ENCODE measurements around the gene CTXN2. TPM values are rescaled to one million over a fixed set of nuclear protein-coding genes. Genes with fewer than 3 reads are reported as not detected.

Gene CTXN2
- not detected for polyA plus RNA-seq

DNA sequence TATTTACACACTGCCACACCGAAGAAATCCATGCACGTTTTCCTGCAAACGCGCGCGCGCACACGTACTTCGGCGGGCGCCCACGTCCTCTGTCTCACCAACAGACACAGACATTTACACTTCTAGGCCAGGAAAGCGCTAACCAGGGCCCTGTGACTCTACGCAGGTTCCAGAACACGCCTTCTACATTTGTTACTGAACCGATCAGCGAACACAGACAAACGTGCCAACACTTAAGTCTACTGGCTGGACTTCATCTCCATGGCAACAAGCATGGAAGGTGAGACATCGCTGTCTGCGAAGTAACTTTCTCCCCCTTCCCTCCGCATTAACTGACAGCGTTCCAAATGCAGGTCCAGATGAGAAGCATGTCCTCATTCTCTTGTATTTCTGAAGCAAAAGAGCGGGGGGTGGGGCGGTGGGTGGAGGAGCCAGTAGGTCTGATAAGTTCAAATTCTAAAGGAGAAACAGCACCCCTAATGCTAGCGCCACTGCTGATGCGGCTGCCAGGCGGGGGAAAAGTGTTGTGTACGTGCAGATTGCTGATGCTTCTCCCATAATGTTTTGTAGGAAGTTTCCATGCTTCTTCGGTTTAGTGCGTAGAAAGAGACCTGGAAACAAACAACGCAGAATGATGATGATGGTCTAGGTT lies at the start of gene CTXN2:
TSS of gene CTXN2 (plus strand) at position 92 of the 652 bp plus-strand sequence. CDS start 9,636 bp downstream, outside the sequence.
- Histone ChIP-seq H3K27ac (ENCODE audit: low read depth in 2 of 2, low read length in 1 of 2) (no peak within 1 kb of the TSS), H3K27me3 (ENCODE audit: control insufficient read depth in 1 of 2, insufficient read depth in 2 of 2, low read length in 2 of 2) (no peaks in the 10 kb centered on the region), H3K36me3 (ENCODE audit: control insufficient read depth in 2 of 2, insufficient read depth in 2 of 2, low read length in 1 of 2) (no peaks in the 10 kb centered on the region), H3K9me3 (ENCODE audit: control insufficient read depth in 2 of 2, insufficient read depth in 1 of 2, low read depth in 1 of 2, low read length in 1 of 2) (no peaks in the 10 kb centered on the region), H3K4me3 (ENCODE audit: low read depth in 1 of 2, low read length in 2 of 2) (no peak within 1 kb of the TSS), H3K4me1 (ENCODE audit: control insufficient read depth in 2 of 2, insufficient read depth in 2 of 2, low read length in 1 of 2) (no peaks in the 10 kb centered on the region)
- WGBS, 2 donors: 10 to 16% methylated on average over 31 of the region's 31 CpGs

DNA sequence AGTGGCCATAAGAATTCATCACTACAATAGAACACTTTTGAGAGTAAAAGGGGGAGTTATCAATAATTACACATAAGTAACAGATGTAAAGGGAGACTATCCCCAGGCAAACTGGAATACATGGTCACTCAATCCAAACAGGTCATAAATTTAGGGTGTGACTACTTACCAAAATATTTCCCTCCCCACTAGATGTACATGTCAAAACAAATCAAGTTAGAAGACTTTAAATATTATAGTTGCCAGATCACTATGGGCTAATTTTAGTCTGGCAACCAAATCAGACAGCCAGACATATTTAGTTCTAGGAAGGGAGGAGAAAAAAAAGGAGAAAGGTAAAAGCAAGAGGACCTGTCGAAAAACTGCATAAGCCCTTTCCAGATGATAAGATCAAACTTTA lies 47.6 kb upstream of the CTXN2 start:
- Histone ChIP-seq H3K9me3 (ENCODE audit: control insufficient read depth in 2 of 2, insufficient read depth in 1 of 2, low read depth in 1 of 2, low read length in 1 of 2) (no peaks in the 10 kb centered on the region), H3K4me1 (ENCODE audit: control insufficient read depth in 2 of 2, insufficient read depth in 2 of 2, low read length in 1 of 2) (no peaks in the 10 kb centered on the region), H3K36me3 (ENCODE audit: control insufficient read depth in 2 of 2, insufficient read depth in 2 of 2, low read length in 1 of 2) (no peaks in the 10 kb centered on the region), H3K27ac (ENCODE audit: low read depth in 2 of 2, low read length in 1 of 2) (no peak overlapping the region), H3K4me3 (ENCODE audit: low read depth in 1 of 2, low read length in 2 of 2) (no peak overlapping the region), H3K27me3 (ENCODE audit: control insufficient read depth in 1 of 2, insufficient read depth in 2 of 2, low read length in 2 of 2) (no peaks in the 10 kb centered on the region)
- 60 to 63% methylated on average over 1 of the region's 1 CpG for WGBS, 2 donors

DNA sequence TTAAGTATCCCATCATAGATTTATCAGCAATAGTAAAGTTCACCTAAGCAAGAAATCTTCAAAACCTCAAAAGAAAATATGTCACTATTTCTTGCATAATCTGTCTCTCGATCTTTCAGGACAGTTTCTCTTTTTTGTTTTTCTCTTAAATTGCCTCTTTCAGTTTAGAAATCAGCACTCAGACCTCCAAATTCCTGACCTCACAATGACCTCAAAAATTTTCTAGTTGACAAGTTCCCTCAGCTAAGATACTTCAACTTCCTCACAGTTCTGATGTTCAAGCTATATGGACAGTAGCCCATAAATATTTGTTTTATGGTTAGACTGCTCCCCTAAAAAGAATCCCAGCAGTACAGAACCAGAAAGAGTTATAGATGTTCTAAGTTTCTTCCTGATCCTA lies 46.6 kb upstream of the CTXN2 start:
- Histone ChIP-seq H3K27me3 (ENCODE audit: control insufficient read depth in 1 of 2, insufficient read depth in 2 of 2, low read length in 2 of 2) (no peaks in the 10 kb centered on the region), H3K36me3 (ENCODE audit: control insufficient read depth in 2 of 2, insufficient read depth in 2 of 2, low read length in 1 of 2) (no peaks in the 10 kb centered on the region), H3K27ac (ENCODE audit: low read depth in 2 of 2, low read length in 1 of 2) (no peak overlapping the region), H3K4me3 (ENCODE audit: low read depth in 1 of 2, low read length in 2 of 2) (no peak overlapping the region), H3K9me3 (ENCODE audit: control insufficient read depth in 2 of 2, insufficient read depth in 1 of 2, low read depth in 1 of 2, low read length in 1 of 2) (no peaks in the 10 kb centered on the region), H3K4me1 (ENCODE audit: control insufficient read depth in 2 of 2, insufficient read depth in 2 of 2, low read length in 1 of 2) (no peaks in the 10 kb centered on the region)
- 57 to 62% methylated on average over 1 of the region's 1 CpG for WGBS, 2 donors

DNA sequence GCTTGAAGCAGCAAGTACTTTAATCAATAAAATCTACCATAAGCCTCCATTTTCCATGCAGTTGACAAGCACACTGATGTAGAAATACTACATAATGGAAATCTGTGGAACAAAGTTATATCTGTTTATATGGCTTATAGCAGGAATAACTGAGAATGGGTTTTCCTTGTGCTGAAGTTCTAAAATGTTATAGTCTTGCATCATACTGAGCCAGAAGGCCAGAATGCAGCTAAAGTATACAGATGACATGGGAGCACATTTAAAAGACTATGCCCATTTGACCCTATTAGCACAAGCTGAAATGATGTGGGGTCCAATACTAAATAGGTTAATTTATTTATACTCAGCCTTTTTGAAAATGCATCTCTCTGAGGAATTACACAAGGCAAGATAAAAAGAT lies 45.5 kb upstream of the CTXN2 start:
- Histone ChIP-seq H3K4me1 (ENCODE audit: control insufficient read depth in 2 of 2, insufficient read depth in 2 of 2, low read length in 1 of 2) (no peaks in the 10 kb centered on the region), H3K9me3 (ENCODE audit: control insufficient read depth in 2 of 2, insufficient read depth in 1 of 2, low read depth in 1 of 2, low read length in 1 of 2) (no peaks in the 10 kb centered on the region), H3K36me3 (ENCODE audit: control insufficient read depth in 2 of 2, insufficient read depth in 2 of 2, low read length in 1 of 2) (no peaks in the 10 kb centered on the region), H3K27ac (ENCODE audit: low read depth in 2 of 2, low read length in 1 of 2) (no peak overlapping the region), H3K4me3 (ENCODE audit: low read depth in 1 of 2, low read length in 2 of 2) (no peak overlapping the region), H3K27me3 (ENCODE audit: control insufficient read depth in 1 of 2, insufficient read depth in 2 of 2, low read length in 2 of 2) (no peaks in the 10 kb centered on the region)

DNA sequence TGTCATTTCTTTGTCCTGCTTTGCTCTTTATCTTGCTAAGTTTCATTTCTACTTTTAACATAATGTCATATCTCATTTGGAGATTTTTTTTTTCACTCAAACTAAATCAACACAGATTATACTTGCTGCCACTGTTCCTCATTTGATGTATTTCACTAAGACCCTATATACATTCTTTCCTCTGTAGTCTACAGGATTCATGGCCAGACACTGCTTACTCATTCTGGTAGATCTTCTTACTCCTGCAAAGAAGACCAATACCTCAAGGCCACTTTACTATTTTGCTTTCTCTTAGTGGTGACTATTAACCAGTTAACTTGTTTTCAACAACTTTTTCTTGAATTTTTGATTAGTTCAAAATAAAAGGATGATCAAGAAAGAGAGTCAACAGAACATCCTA lies 44.1 kb upstream of the CTXN2 start:
- Histone ChIP-seq H3K27ac (ENCODE audit: low read depth in 2 of 2, low read length in 1 of 2) (no peak overlapping the region), H3K36me3 (ENCODE audit: control insufficient read depth in 2 of 2, insufficient read depth in 2 of 2, low read length in 1 of 2) (no peaks in the 10 kb centered on the region), H3K27me3 (ENCODE audit: control insufficient read depth in 1 of 2, insufficient read depth in 2 of 2, low read length in 2 of 2) (no peaks in the 10 kb centered on the region), H3K4me1 (ENCODE audit: control insufficient read depth in 2 of 2, insufficient read depth in 2 of 2, low read length in 1 of 2) (no peaks in the 10 kb centered on the region), H3K4me3 (ENCODE audit: low read depth in 1 of 2, low read length in 2 of 2) (no peak overlapping the region), H3K9me3 (ENCODE audit: control insufficient read depth in 2 of 2, insufficient read depth in 1 of 2, low read depth in 1 of 2, low read length in 1 of 2) (no peaks in the 10 kb centered on the region)

DNA sequence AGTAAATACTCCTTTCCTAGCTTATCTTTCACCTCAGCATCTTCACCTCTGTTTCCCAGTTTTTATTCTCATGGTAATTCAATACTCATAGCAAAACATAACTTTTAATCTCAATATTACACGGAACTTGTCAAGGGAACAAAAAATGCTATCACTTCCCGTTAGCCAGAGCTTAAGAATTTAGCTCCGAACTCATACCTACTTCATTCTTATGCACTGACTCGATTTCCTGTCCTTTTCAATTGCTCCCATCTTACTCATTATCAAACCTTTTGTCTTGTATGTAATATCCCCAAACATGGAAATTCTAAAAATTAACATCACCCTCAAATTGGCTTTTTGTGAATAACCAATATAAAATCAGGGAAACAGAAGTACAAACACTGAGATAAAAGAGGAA lies 41.6 kb upstream of the CTXN2 start:
- WGBS, 2 donors: 77 to 81% methylated on average over 4 of the region's 4 CpGs
- Histone ChIP-seq H3K36me3 (ENCODE audit: control insufficient read depth in 2 of 2, insufficient read depth in 2 of 2, low read length in 1 of 2) (no peaks in the 10 kb centered on the region), H3K27ac (ENCODE audit: low read depth in 2 of 2, low read length in 1 of 2) (no peak overlapping the region), H3K4me1 (ENCODE audit: control insufficient read depth in 2 of 2, insufficient read depth in 2 of 2, low read length in 1 of 2) (no peaks in the 10 kb centered on the region), H3K9me3 (ENCODE audit: control insufficient read depth in 2 of 2, insufficient read depth in 1 of 2, low read depth in 1 of 2, low read length in 1 of 2) (no peaks in the 10 kb centered on the region), H3K27me3 (ENCODE audit: control insufficient read depth in 1 of 2, insufficient read depth in 2 of 2, low read length in 2 of 2) (no peaks in the 10 kb centered on the region), H3K4me3 (ENCODE audit: low read depth in 1 of 2, low read length in 2 of 2) (no peak overlapping the region)

DNA sequence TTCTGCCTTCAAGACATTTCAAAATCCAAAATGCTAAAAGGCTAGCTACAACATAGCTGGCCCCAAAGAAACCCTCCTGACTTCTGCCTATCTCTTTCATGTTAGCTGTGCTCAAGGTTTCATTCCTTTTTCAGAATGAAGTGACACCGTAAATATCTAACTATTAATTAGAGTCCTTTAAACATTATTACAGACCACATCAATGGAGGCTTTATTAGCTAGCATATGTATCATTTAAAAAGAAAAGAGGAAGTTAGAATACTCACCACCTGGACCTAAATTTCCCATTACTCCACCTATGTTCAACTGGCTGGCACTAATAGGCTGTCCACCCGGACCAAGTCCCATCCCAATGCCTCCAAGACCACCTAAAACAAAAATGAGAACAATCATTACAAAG lies 37.9 kb upstream of the CTXN2 start:
- no peaks in the 10 kb centered on the region for H3K9me3 ChIP-seq (ENCODE audit: control insufficient read depth in 2 of 2, insufficient read depth in 1 of 2, low read depth in 1 of 2, low read length in 1 of 2)
- H3K4me1 ChIP-seq (ENCODE audit: control insufficient read depth in 2 of 2, insufficient read depth in 2 of 2, low read length in 1 of 2): no peaks in the 10 kb centered on the region
- no peak overlapping the region for H3K4me3 ChIP-seq (ENCODE audit: low read depth in 1 of 2, low read length in 2 of 2)
- 93 to 98% methylated on average over 2 of the region's 2 CpGs for WGBS, 2 donors
- H3K27ac ChIP-seq (ENCODE audit: low read depth in 2 of 2, low read length in 1 of 2): no peak overlapping the region
- H3K36me3 ChIP-seq (ENCODE audit: control insufficient read depth in 2 of 2, insufficient read depth in 2 of 2, low read length in 1 of 2): no peaks in the 10 kb centered on the region
- H3K27me3 ChIP-seq (ENCODE audit: control insufficient read depth in 1 of 2, insufficient read depth in 2 of 2, low read length in 2 of 2): no peaks in the 10 kb centered on the region

DNA sequence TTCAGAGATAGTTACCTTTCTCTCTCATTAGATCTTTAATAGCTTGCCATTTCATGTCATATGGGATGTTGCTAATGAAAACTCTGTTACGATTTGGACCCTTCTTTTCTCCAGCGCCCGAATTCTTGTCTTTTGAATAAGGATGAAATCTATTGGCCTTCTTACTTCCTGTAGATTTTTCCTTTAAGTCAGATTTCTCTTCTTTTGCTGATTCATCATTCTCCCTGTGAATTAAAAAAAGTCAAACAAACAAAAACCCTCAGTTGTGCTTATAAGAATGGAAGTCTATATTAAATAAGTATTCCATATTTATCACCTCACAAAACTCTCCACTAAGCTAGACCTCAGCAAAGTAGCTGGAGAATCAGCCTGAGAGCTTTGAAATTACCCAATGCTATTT lies 22.8 kb upstream of the CTXN2 start:
- H3K9me3 ChIP-seq (ENCODE audit: control insufficient read depth in 2 of 2, insufficient read depth in 1 of 2, low read depth in 1 of 2, low read length in 1 of 2): no peaks in the 10 kb centered on the region
- H3K4me3 ChIP-seq (ENCODE audit: low read depth in 1 of 2, low read length in 2 of 2): no peak overlapping the region
- no peak overlapping the region for H3K27ac ChIP-seq (ENCODE audit: low read depth in 2 of 2, low read length in 1 of 2)
- WGBS, 2 donors: 59 to 60% methylated on average over 3 of the region's 3 CpGs
- no peaks in the 10 kb centered on the region for H3K4me1 ChIP-seq (ENCODE audit: control insufficient read depth in 2 of 2, insufficient read depth in 2 of 2, low read length in 1 of 2)
- H3K27me3 ChIP-seq (ENCODE audit: control insufficient read depth in 1 of 2, insufficient read depth in 2 of 2, low read length in 2 of 2): no peaks in the 10 kb centered on the region
- no peaks in the 10 kb centered on the region for H3K36me3 ChIP-seq (ENCODE audit: control insufficient read depth in 2 of 2, insufficient read depth in 2 of 2, low read length in 1 of 2)

DNA sequence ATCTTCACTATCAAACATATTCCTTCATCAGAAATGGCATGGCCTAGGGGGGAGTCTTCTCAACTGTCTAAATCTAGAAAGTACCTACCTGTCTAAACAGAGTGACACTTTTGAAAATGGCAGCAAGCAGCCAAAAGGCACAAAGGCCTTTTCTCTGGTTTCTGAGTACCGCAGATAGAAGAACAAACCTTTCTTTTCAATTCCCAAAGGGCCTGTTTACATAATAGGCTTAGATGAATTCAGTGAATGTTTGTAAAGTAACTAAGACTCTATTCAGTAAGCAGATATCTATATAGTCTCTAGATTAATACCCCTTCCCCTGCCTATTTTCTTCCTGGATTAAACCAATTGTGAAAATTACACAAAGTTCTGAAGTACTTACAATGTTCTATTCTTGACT lies 20.5 kb upstream of the CTXN2 start:
- 75 to 77% methylated on average over 1 of the region's 1 CpG for WGBS, 2 donors
- no peaks in the 10 kb centered on the region for H3K4me1 ChIP-seq (ENCODE audit: control insufficient read depth in 2 of 2, insufficient read depth in 2 of 2, low read length in 1 of 2)

DNA sequence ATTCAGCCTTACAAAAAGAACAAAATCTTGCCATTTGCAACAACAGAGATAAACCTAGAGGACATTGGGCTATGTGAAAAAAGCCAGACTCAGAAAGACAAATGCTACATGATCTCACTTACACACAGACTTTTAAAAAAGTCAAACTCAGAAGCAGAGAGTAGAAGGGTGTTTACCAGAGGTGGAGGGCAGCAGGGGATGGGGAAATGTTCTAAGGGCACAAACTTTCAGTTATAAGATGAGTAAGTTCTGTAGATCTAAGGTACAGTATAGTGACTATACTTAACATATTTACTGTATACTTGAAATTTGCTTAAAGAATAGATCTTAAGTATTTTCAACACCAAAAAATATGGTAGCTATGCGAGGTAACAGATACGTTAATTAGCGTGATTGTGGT lies 16.3 kb upstream of the CTXN2 start:
- Histone ChIP-seq H3K27ac (ENCODE audit: low read depth in 2 of 2, low read length in 1 of 2) (no peak overlapping the region), H3K27me3 (ENCODE audit: control insufficient read depth in 1 of 2, insufficient read depth in 2 of 2, low read length in 2 of 2) (peaks cover 0 to 8% of the 10 kb centered on the region in 2 donors), H3K9me3 (ENCODE audit: control insufficient read depth in 2 of 2, insufficient read depth in 1 of 2, low read depth in 1 of 2, low read length in 1 of 2) (no peaks in the 10 kb centered on the region), H3K36me3 (ENCODE audit: control insufficient read depth in 2 of 2, insufficient read depth in 2 of 2, low read length in 1 of 2) (no peaks in the 10 kb centered on the region), H3K4me3 (ENCODE audit: low read depth in 1 of 2, low read length in 2 of 2) (no peak overlapping the region), H3K4me1 (ENCODE audit: control insufficient read depth in 2 of 2, insufficient read depth in 2 of 2, low read length in 1 of 2) (no peaks in the 10 kb centered on the region)
- 93 to 94% methylated on average over 3 of the region's 3 CpGs for WGBS, 2 donors

More for the DNA sequence above, 20.5 kb upstream of the CTXN2 start:
- Histone ChIP-seq H3K36me3 (ENCODE audit: control insufficient read depth in 2 of 2, insufficient read depth in 2 of 2, low read length in 1 of 2) (no peaks in the 10 kb centered on the region), H3K27ac (ENCODE audit: low read depth in 2 of 2, low read length in 1 of 2) (no peak overlapping the region), H3K9me3 (ENCODE audit: control insufficient read depth in 2 of 2, insufficient read depth in 1 of 2, low read depth in 1 of 2, low read length in 1 of 2) (no peaks in the 10 kb centered on the region), H3K27me3 (ENCODE audit: control insufficient read depth in 1 of 2, insufficient read depth in 2 of 2, low read length in 2 of 2) (no peaks in the 10 kb centered on the region), H3K4me3 (ENCODE audit: low read depth in 1 of 2, low read length in 2 of 2) (no peak overlapping the region)

All from esophagus (tissue), 2 donors.